IPS-NIHi7 (cell line): Measurements from ENCODE around the gene ZNF507.
A peak's percentile ranks its signal among the peaks of the same experiment; 100 is the strongest.
"Not testable (repeated sequence)": the region's sequence is repeated elsewhere in the genome, so short reads cannot be mapped to it uniquely, and the experiment has no call there.

ENCODE experiments used
- DNase-seq: peaks from one replicate; pipeline ENCODE4 v3.0.0; 2012; ENCODE audit warnings: mixed read lengths; ENCODE audit errors: extremely low spot score

Gene ZNF507

GRCh38 chr19:32368787-32369186 is 23.4 kb downstream of the ZNF507 start:
- DNase-seq: no peak

GRCh38 chr19:32372726-32373517 is 27.5 kb downstream of the ZNF507 start:
- DNase-seq: no peak

- DNase-seq: peak; percentile 16
Measured at GRCh38 chr19:32373585-32374295, 28.3 kb downstream of the ZNF507 start.

- not testable (repeated sequence) for DNase-seq
Measured at GRCh38 chr19:32374362-32374761, 29.0 kb downstream of the ZNF507 start.

GRCh38 chr19:32377088-32377487 is 31.7 kb downstream of the ZNF507 start:
- not testable (repeated sequence) for DNase-seq

- no peak for DNase-seq
Measured at GRCh38 chr19:32380269-32380668, 34.9 kb downstream of the ZNF507 start.

- no peak for DNase-seq
Measured at GRCh38 chr19:32387701-32388392, 42.4 kb downstream of the ZNF507 start.

GRCh38 chr19:32388393-32388855 is 43.0 kb downstream of the ZNF507 start:
- DNase-seq: no peak

- no peak for DNase-seq
Measured at GRCh38 chr19:32392901-32393300, 47.5 kb downstream of the ZNF507 start.

- no peak for DNase-seq
Measured at GRCh38 chr19:32396046-32396652, 50.7 kb downstream of the ZNF507 start.

GRCh38 chr19:32397671-32398101 is 52.3 kb downstream of the ZNF507 start:
- no peak for DNase-seq

GRCh38 chr19:32401992-32402391 is 56.6 kb downstream of the ZNF507 start:
- no peak for DNase-seq

GRCh38 chr19:32403291-32403995 is 58.0 kb downstream of the ZNF507 start:
- no peak for DNase-seq

- DNase-seq: peak; percentile 22
Measured at GRCh38 chr19:32404213-32404932, 59.0 kb downstream of the ZNF507 start.

GRCh38 chr19:32404933-32405430 is 59.6 kb downstream of the ZNF507 start:
- DNase-seq: peak; percentile 48

- peak; percentile 97 for DNase-seq
Measured at GRCh38 chr19:32405431-32406160, 60.2 kb downstream of the ZNF507 start, which contains the start of gene DPY19L3. Gene DPY19L3 (plus strand): TSS chr19:32405770. CDS start chr19:32408254, 2,484 bp downstream.

GRCh38 chr19:32406161-32407003 is 61.0 kb downstream of the ZNF507 start:
- no peak for DNase-seq
